ENCODE results near the gene YIF1A.

The YIF1A gene

DNA sequence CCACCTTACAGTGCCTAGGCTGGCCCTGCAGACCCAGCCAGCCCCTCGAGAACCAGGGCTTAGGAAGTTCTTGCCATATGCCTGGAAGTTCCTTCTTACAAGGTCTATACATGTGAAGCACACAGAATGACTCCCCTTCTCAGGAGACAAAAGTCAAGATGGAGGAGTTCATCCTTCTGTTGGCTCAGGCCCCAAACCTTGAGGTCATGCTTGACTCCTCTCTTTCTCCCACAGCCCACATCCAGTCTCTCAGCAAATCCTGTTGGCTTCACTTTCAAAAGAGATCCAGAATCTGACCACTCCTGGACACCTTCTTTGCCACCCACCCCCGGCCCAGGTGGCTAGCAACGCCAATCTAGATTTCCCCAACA, 29.6 kb upstream of the YIF1A start:
- H3K27ac ChIP-seq: peak overlapping the region; percentile 93
- ChIA-PET CTCF (interaction anchor here (0.7 kb wide), 1 partner anchor 70 kb away, joined by 4 read pairs; no protein-coding TSS in a partner anchor), POLR2A (ENCODE audit: low non-redundant PET) (no interaction called here)

DNA sequence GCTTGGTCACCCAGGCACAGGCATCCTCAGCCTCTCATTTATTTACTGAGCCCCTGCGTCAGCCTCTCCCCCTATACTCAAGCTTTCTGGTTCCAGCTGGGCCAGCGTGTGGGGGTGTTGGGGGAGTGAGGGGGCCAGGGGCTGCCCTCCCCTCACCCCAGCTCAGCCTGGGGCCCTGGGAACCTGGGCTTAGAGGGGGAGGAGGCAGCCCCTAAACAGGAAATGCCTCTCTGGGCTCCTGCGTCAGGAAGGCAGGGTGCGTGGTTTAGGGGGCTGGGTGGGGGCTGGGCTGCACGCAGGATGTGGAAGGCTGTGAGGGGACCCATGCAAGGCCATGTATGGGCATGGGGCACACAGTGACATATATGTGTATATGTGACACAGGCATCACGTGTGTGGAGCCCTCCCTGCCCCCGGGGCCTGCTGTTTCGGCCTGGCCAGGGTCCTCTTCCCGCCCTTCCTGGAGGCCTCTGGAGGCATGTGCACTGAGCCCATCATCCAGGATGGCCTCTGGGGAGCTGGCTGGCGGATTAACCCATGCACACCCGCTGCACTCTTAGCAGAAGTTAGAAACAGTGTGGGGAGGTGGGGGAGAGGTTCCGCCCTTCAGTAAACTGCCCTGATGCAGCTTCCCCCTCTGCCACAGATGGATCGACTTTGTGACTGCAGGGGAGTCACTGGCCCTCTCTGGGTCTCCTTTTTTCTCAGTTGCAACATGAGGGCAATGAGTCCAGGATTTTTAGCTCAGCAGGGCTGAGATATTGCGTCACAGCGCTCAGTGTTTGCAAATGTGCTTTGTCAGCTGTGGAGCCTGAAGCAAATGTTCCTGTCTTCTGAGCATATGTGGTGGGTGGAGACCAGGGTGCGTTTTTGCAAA, 29.0 kb upstream of the YIF1A start:
- POLR2A ChIA-PET (ENCODE audit: low non-redundant PET): no interaction called here
- DNase-seq (ENCODE audit: low spot score): no peak
- H3K27ac ChIP-seq: peak overlapping the region; percentile 93
- TF ChIP-seq, protein P1, sequence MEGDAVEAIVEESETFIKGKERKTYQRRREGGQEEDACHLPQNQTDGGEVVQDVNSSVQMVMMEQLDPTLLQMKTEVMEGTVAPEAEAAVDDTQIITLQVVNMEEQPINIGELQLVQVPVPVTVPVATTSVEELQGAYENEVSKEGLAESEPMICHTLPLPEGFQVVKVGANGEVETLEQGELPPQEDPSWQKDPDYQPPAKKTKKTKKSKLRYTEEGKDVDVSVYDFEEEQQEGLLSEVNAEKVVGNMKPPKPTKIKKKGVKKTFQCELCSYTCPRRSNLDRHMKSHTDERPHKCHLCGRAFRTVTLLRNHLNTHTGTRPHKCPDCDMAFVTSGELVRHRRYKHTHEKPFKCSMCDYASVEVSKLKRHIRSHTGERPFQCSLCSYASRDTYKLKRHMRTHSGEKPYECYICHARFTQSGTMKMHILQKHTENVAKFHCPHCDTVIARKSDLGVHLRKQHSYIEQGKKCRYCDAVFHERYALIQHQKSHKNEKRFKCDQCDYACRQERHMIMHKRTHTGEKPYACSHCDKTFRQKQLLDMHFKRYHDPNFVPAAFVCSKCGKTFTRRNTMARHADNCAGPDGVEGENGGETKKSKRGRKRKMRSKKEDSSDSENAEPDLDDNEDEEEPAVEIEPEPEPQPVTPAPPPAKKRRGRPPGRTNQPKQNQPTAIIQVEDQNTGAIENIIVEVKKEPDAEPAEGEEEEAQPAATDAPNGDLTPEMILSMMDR (conservative IDR thresholded peaks at IDR 0.05; ENCODE audit: low read depth): no peak
- CTCF ChIA-PET: interaction anchor here (0.7 kb wide), 1 partner anchor 71 kb away, joined by 4 read pairs; no protein-coding TSS in a partner anchor

More for the DNA sequence above, 29.6 kb upstream of the YIF1A start:
- no peak for DNase-seq (ENCODE audit: low spot score)
- TF ChIP-seq, protein P1 (conservative IDR thresholded peaks at IDR 0.05; ENCODE audit: low read depth): no peak

DNA sequence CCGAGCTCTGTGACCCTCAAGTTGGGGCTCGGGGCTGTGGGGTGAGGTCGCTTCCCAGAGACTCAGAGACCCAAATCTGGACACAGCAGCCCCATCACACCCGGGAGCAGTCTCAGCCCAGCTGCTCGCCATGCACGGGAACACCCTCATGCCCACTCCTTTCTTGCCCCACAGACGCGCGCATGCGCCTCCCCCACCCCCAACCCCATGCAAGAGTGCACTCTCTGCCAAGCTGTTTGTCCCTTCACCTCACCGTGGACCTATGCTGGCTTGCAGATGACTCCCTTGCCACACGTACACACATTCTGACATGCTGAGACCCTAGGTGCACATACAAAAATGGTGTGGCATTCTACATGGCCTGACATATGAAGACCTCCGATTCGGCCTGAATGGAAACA, 28.4 kb upstream of the YIF1A start:
- CTCF ChIA-PET: interaction anchor here (0.8 to 0.9 kb wide), 2 partner anchors 12 to 69 kb away, joined by 3 to 4 read pairs; no protein-coding TSS in a partner anchor
- DNase-seq (ENCODE audit: low spot score): no peak
- H3K27ac ChIP-seq: peak overlapping the region; percentile 93
- POLR2A ChIA-PET (ENCODE audit: low non-redundant PET): no interaction called here
- TF ChIP-seq, protein P1 (conservative IDR thresholded peaks at IDR 0.05; ENCODE audit: low read depth): no peak

DNA sequence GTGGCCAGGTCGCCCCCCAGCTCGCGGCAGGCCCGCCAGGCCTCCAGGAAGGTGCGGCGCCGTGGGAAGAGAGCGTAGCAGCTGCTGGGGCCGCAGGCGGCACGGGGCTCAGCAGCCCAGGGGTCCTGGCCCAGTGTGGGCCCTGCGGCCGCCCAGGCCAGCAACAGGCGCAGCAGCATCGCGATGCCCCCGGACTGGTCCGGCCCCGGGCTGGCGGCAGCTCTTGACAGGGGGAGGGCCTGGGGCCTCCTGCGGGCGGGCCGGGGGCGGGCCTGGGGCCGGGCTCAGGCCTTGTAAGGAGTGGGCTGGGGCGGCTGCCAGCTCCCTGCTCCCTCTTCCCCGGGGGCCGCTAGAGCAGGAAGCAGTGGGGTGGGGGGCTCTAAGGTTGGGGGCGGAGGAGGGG, 27.9 kb upstream of the YIF1A start, which contains the start of gene CD248:
CD248 (minus strand) TSS at position 196 of the 403 bp plus-strand sequence; CDS start at position 179, 17 bp downstream.
- H3K27ac ChIP-seq: peak within 1 kb of the TSS; percentile 93
- ChIA-PET POLR2A (ENCODE audit: low non-redundant PET) (no interaction called here), CTCF (interaction anchor here (0.8 to 0.9 kb wide), 2 partner anchors 12 to 69 kb away, joined by 3 to 4 read pairs; no protein-coding TSS in a partner anchor)

DNA sequence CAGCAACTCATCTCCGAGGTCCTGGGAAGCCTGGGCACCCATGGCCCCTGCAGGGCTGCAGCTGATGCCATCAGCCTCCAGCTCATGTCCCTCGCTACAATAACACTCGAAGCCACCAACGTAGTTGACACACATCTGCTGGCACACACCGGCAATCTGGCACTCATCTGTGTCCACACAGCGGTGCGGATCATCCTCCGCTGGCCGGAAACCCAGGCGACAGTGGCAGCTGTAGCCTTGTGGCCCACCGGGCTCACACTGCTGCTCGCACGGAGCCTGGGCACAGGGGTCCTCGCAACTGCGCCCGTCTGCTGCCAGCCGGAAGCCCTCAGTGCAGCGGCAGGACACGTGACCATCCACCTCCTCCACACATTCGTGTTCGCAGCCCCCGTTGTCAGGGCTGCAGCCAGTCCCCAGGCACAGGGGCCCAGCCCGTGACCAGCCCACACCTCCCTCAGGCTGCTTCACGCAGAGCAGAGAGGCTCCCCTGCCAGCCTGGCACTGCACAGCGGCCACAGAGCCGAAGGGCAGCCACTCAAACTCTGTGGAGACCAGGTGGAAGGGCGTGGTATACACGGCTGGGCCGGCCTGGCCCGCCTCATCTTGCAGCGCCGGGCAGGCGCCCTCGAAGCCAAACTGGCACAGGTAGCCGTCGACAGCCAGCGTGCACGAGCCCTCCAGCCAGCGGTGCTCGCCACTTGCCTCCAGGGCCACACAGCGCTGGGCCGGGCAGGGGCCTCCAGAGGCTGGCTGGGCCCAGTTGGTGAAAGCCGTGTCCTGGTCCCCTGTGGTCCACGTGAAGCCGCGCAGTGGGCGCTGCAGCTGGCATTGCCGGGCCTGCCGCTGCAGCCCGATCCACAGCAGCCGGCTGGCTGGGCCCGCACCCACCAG, 27.2 kb upstream of the YIF1A start:
- CTCF ChIA-PET: interaction anchor here (0.6 to 1.1 kb wide), 4 partner anchors 13 to 70 kb away, joined by 3 to 4 read pairs (median 3); no protein-coding TSS in a partner anchor
- H3K27ac ChIP-seq: peak overlapping the region; percentile 93
- POLR2A ChIA-PET (ENCODE audit: low non-redundant PET): no interaction called here
- TF ChIP-seq, protein P1 (conservative IDR thresholded peaks at IDR 0.05; ENCODE audit: low read depth): no peak
- no peak for DNase-seq (ENCODE audit: low spot score)

More for the DNA sequence above, 27.9 kb upstream of the YIF1A start, which contains the start of gene CD248:
- no peak for DNase-seq (ENCODE audit: low spot score)
- TF ChIP-seq, protein P1 (conservative IDR thresholded peaks at IDR 0.05; ENCODE audit: low read depth): no peak

DNA sequence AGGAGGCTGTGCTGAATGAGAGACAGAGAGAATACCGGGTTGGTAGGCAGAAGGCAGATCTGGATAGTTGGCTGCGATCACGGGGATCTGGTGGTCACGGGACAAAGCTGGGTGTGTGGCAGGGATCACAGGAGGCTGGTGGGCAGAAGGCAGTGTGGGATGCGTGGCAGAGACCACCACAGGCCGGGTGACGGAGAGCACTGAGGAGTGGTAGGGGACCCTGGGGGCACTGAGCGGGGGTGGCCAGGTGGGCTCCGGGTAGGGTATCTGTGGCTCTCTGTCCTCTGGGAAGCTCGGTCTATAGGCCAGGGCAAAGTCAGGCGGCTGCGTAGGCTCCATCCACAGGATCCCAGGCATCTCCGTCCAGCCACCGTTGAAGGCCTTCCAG, 26.5 kb upstream of the YIF1A start:
- TF ChIP-seq, protein P1 (conservative IDR thresholded peaks at IDR 0.05; ENCODE audit: low read depth): no peak
- DNase-seq (ENCODE audit: low spot score): no peak
- POLR2A ChIA-PET (ENCODE audit: low non-redundant PET): no interaction called here
- peak overlapping the region; percentile 93 for H3K27ac ChIP-seq
- CTCF ChIA-PET: interaction anchor here (0.6 to 1.1 kb wide), 2 partner anchors 13 to 29 kb away, joined by 3 read pairs; no protein-coding TSS in a partner anchor

Measured in RWPE1 (cell line).